ENCODE data around the gene SAT2.
A peak's percentile ranks its signal among the peaks of the same experiment; 100 is the strongest.

The SAT2 gene

DNA sequence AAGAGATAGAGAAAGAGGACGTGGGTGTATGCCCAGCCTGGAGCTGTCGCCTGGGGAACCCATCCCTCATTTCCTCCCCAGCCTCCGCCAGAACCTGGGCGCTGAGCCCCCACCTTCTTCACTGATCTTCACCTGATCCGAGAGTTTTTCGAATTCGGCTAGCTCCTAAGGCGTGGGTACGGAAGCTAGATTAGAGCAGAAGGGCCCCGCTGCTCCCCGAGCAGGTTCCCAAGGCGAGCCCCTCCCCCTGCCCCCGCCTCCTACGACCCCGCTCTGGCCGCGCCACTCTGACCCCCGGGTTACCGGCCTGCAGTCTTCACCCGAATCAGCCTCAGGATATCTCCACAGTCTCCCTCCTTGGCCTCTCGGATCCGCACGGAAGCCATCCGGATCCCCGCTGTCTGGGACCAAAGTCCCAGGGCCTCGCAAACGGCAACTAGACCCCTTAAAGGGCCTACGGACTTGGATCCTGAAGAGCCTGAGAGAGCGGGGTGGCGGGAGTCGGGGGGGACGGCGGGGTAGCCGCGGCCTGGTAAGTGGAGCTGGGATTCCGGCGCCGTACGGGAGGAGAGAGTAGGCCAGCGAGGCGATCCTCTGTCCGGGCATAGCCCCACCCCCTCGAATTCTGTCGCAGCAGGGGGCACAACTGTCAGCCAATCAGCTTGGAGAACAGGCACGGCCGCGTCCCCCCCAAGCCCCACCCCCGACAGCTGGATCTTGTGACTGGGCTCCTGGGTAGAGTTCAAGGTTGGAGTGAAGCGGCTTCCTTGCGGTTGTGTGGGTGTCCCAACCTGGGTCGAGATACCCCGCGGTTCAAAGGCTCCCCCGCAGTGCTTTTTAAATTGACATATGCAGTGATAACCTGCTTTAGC lies at the start of gene SAT2:
TSS of gene SAT2 (minus strand) at position 572 of the 872 bp plus-strand sequence. CDS start at position 386, 186 bp downstream.
- Mint-ChIP-seq H3K4me1 (peaks cover 11% of the 10 kb centered on the region), H3K4me3 (peak within 1 kb of the TSS; percentile 87), H3K27me3 (no peaks in the 10 kb centered on the region), H3K9me3 (no peaks in the 10 kb centered on the region), H3K27ac (peak within 1 kb of the TSS; percentile 82), H3K36me3 (no peaks in the 10 kb centered on the region)
- ATAC-seq, result peak; percentile 98

DNA sequence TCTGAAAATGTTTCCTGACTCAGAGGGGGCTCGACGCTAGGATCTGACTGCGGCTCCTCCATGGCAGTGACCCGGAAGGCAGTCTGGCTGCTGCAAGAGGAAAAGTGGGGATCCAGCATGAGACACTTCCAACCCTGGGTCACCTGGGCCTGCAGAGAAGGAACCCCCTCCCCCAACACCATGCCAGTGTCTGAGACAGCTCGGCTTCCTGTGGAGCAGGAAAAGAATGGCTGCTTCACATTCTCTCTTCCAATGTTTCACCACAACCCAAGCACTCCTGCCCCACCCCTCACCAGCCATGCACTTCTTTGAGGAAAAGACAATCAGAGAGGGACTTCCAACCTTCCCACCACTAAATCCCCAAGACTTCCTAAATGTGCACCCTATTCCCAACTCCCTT lies 48.9 kb upstream of the SAT2 start:
- no peak for ATAC-seq
- Mint-ChIP-seq H3K36me3 (peaks cover 47% of the 10 kb centered on the region), H3K4me3 (no peak overlapping the region), H3K4me1 (peaks cover 13% of the 10 kb centered on the region), H3K9me3 (peaks cover 9% of the 10 kb centered on the region), H3K27me3 (no peaks in the 10 kb centered on the region), H3K27ac (no peak overlapping the region)

DNA sequence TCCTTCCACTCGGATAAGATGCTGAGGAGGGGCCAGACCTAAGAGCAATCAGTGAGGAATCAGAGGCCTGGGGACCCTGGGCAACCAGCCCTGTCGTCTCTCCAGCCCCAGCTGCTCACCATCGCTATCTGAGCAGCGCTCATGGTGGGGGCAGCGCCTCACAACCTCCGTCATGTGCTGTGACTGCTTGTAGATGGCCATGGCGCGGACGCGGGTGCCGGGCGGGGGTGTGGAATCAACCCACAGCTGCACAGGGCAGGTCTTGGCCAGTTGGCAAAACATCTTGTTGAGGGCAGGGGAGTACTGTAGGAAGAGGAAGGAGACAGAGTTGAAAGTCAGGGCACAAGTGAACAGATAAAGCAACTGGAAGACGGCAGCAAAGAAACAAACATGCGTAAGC lies 47.3 kb upstream of the SAT2 start:
- no peak overlapping the region for H3K4me3 Mint-ChIP-seq
- no peaks in the 10 kb centered on the region for H3K27me3 Mint-ChIP-seq
- H3K9me3 Mint-ChIP-seq, result peaks cover 9% of the 10 kb centered on the region
- H3K36me3 Mint-ChIP-seq, result peaks cover 54% of the 10 kb centered on the region
- peaks cover 13% of the 10 kb centered on the region for H3K4me1 Mint-ChIP-seq
- no peak for ATAC-seq
- H3K27ac Mint-ChIP-seq, result no peak overlapping the region

DNA sequence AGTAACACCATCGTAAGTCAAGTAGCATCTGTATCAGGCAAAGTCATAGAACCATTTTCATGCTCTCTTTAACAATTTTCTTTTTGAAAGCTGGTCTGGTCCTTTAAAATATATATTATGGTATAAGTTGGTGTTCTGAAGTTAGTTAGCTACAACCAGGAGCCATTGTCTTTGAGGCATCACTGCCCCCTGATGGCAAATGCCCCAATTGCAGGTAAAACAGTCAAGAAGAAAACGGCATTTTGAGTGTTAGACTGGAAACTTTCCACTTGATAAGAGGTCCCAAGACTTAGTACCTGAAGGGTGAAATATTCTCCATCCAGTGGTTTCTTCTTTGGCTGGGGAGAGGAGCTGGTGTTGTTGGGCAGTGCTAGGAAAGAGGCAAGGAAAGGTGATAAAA lies 45.6 kb upstream of the SAT2 start:
- Mint-ChIP-seq H3K36me3 (peaks cover 65% of the 10 kb centered on the region), H3K9me3 (peaks cover 9% of the 10 kb centered on the region), H3K27ac (no peak overlapping the region), H3K4me3 (no peak overlapping the region), H3K4me1 (peaks cover 8% of the 10 kb centered on the region), H3K27me3 (no peaks in the 10 kb centered on the region)
- no peak for ATAC-seq

DNA sequence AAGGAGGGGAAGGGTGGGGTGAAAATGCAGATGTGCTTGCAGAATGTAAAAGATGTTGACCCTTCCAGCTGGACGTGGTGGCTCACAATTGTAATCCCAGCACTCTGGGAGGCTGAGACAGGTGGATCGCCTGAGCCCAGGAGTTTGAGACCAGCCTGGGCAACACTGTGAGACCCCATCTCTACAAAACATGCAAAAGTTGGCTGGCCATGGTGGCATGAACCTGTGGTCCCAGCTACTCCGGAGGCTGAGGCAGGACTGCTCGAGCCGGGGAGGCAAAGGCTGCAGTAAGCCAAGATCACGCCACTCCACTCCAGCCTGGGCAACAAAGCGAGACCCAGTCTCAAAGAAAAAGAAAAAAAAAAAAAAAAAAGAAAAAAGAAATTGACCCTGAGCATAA lies 40.9 kb upstream of the SAT2 start:
- no peak overlapping the region for H3K27ac Mint-ChIP-seq
- no peak for ATAC-seq
- H3K4me1 Mint-ChIP-seq, result no peaks in the 10 kb centered on the region
- no peaks in the 10 kb centered on the region for H3K27me3 Mint-ChIP-seq
- H3K9me3 Mint-ChIP-seq, result peaks cover 2% of the 10 kb centered on the region
- H3K4me3 Mint-ChIP-seq, result no peak overlapping the region
- H3K36me3 Mint-ChIP-seq, result peaks cover 50% of the 10 kb centered on the region

DNA sequence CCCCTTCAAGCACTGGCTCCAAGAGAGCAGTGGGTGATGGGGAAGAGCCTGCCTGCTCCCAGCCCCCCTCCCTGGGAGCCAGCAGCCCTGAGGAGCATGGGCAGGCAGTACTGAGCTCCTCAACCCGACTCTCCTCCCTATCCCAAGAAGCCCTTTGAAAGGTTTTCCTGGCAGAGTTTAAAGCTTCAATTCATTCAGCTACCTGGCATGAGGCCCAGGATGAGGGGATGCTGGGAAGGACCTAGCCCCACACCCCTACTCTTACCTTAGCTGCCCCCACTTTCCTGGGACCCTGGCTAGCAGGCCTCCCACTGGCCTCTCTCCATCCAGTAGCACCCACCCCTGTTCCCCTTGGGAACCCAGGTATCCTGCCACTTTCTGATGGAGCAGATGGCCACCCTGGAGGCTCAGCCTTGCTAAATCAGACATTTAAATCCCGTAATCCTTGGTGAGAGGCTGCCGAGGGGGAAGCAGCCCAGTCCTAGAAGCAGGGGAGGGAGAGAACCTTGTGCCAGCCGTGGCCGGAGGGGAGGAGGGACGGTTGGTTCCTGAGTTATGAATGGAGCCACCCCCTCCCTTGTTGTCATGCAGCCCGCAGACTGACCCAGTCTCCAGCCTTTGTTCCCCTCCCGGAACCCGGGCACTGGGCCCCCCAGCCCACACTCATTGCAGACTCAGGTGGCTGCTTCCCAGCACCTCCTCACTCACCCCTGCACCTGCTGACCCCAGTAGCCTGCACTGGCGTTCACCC lies 40.2 kb upstream of the SAT2 start:
- ATAC-seq, result no peak
- Mint-ChIP-seq H3K4me1 (no peaks in the 10 kb centered on the region), H3K9me3 (no peaks in the 10 kb centered on the region), H3K4me3 (no peak overlapping the region), H3K27ac (no peak overlapping the region), H3K27me3 (no peaks in the 10 kb centered on the region), H3K36me3 (peaks cover 45% of the 10 kb centered on the region)

DNA sequence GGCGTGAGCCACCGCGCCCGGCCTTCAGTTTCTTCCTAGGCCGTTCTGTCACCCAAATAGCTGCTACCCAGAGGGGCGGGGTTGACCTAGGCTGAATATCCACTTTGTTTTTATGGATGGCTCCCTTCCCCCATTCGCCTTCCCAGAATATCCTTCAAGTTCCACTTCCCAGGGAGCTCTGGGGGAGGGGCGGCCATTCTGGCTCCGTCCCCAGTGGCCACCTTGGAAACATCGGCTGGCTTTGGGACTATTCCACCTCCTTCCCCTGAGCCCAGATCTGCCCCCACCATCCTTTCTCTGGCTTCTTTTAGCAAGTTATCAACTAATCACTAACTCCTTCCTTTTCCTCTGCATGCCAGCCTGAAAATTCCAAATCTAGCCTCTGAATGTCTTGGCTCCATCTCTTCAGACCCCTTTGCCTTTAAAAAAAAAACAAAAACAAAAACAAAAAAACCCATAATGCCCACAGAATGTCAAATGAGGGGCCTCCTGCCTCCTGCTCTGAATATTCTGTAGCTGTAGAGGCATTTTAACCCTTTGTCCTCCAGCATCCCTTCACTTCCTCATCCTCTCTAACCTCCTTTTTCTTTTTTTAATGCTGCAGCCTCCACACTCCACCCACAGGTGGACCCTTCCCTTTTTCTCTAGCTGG lies 29.5 kb upstream of the SAT2 start:
- Mint-ChIP-seq H3K27ac (no peak overlapping the region), H3K36me3 (peaks cover 5% of the 10 kb centered on the region), H3K4me1 (peaks cover 27% of the 10 kb centered on the region)

DNA sequence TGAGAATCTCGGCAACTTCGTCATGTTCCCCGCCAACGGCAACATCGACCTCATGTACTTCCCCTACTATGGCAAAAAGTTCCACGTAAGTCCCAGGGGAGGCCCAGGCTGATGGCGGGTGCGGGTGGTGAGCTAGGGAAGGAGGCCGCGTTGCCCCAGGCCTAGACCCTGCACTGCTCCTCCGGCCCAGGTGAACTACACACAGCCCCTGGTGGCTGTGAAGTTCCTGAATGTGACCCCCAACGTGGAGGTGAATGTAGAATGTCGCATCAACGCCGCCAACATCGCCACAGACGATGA lies 27.9 kb upstream of the SAT2 start:
- H3K27ac Mint-ChIP-seq, result peak overlapping the region; percentile 57
- H3K4me3 Mint-ChIP-seq, result no peak overlapping the region
- ATAC-seq, result peak; percentile 65
- peaks cover 5% of the 10 kb centered on the region for H3K36me3 Mint-ChIP-seq
- peaks cover 20% of the 10 kb centered on the region for H3K27me3 Mint-ChIP-seq
- H3K9me3 Mint-ChIP-seq, result peaks cover 2% of the 10 kb centered on the region
- H3K4me1 Mint-ChIP-seq, result peaks cover 37% of the 10 kb centered on the region

More for the DNA sequence above, 29.5 kb upstream of the SAT2 start:
- peaks cover 4% of the 10 kb centered on the region for H3K27me3 Mint-ChIP-seq
- peaks cover 2% of the 10 kb centered on the region for H3K9me3 Mint-ChIP-seq
- no peak overlapping the region for H3K4me3 Mint-ChIP-seq
- no peak for ATAC-seq

DNA sequence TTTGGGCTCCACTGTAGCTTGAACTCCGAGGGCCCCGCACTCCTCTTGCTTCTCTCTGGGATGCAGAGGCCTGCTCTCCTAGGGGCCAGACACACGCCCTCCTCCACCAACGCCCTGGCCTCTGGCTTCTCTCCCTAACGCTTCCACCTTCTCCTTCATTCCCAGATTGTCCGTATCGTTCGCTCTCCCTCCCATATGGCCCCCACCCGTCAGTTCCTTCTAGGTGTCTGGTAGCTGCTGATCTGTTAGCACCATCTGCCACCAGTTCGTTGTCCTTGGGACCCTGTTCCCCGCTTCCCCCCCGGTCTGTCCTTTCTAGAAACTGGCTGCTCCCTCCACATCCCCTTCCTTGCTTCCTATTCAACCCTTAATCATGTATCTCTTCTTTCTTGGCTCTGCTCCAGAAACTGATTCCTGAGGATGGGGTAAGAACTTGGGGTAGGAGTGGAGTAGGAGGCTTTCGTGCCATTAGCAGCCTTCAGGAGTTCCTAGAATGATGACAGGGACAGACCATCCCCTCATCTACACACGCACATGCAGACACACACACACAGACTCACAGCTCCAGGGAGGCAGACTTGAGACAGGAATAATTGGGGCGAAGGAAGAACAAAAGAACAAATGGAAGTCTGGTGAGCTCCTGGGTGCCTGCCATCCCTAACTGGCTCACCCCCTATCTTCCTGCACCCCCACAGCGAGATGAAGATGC lies 27.4 kb upstream of the SAT2 start:
- H3K4me1 Mint-ChIP-seq, result peaks cover 42% of the 10 kb centered on the region
- peaks cover 2% of the 10 kb centered on the region for H3K9me3 Mint-ChIP-seq
- H3K36me3 Mint-ChIP-seq, result peaks cover 5% of the 10 kb centered on the region
- H3K27me3 Mint-ChIP-seq, result peaks cover 25% of the 10 kb centered on the region
- peak; percentile 28 for ATAC-seq
- H3K27ac Mint-ChIP-seq, result peak overlapping the region; percentile 57
- no peak overlapping the region for H3K4me3 Mint-ChIP-seq

DNA sequence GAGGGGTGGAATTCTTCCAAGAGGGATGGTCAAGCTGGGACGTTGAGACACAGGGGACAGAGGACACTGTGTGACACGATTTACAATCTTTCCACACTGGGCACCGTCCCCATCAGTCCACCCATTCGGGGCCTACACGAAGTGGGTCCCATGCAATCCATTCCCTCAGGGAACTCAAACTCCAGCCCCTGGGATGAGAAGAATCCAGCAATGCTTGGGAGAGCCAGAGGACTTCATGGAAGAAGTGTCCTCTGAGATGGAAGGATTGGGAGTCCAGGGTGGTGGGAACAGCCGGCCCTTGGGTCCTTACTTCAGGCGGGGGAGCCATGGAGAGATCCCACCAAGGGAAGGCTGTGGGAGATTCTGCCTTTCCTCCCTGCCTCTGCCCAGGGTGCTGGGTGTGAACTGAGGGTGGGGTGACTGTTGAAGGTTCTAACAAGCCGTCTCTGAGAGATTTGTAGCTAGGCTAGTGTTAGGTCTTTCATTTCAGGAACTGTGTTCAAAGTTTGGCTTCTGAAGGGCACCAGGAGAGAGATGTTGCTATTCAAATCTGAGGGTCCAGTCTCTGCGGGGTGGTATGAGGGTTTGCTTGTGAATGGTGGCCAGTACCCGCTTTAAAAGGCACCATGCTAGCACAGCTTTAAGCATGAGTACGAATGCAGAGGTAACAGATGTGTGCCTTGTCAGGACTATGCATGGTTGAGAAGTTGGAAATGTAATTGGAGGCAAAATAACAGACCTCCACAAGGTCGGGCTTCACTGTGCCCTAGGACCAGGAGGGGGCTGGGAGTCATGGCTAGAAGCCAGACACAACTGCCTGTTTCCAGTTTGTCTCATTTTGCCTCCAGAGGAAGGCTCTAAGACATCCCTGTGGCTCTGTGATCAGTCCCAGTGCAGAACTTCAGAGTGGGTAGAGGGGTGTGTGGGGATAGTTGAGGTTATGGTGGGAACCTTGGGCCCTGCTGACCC lies 25.1 kb upstream of the SAT2 start:
- Mint-ChIP-seq H3K27me3 (peaks cover 43% of the 10 kb centered on the region), H3K27ac (no peak overlapping the region), H3K4me1 (peaks cover 45% of the 10 kb centered on the region), H3K4me3 (no peak overlapping the region), H3K36me3 (peaks cover 5% of the 10 kb centered on the region), H3K9me3 (peaks cover 2% of the 10 kb centered on the region)
- ATAC-seq, result no peak

DNA sequence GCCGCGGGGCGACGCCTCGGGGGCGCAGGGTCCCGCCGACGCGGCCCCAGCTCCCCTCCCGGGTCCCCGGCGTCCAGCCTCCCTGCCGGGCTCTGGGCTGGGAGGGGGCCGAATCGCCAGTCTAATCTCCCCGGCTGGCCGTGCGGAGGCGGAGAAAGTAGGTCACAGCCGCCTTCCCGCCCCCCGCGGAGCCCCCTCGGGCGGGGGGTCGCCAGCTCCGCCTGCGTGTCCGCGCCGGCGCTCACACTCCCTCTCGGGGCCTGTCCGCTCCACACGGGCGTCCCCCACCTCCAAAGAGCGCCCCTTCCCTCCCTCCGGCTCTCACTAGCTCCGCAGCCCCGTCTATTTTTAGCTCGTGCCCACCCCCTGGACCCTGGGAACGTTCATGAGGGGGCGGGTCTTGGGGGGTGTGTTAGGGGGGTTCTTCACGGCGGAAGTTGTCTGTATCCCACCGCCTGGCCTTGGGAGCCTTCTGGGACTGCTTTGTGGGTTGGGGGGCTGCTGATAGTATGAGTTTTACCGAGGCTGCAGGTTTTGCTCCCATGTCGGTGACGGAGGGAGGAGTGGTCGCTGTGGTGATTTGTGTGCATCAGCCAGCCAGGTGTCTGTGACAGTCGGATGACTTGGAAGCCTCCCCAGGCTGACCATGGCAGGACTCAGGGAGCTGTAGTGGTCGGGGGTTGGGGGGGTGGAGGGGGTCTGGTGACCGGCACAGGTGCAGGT lies 24.2 kb upstream of the SAT2 start:
- H3K27ac Mint-ChIP-seq, result no peak overlapping the region

DNA sequence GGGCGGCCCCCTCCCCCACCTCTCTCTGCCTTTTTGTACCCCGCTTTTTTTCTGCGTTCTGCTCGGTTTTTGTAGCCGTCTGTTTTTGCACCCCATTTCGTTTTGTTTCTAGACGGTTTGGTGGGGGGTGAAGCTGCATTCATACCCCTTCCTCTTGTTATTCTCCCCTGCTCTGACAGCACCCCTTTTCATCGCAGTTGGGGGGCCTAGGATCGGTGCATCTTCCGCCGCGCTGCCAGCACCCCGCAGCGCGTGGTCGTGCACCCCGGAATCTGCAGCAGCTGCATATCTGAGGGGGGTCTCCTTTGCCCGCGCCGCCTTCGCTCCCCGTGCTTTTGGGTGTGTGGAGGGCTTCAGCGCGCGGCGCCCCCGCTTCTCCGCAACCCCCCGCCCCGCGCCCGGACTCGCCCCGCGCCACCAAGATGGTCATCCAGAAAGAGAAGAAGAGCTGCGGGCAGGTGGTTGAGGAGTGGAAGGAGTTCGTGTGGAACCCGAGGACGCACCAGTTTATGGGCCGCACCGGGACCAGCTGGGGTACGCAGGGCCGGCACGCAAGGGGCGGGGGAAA lies 23.6 kb upstream of the SAT2 start:
- H3K27me3 Mint-ChIP-seq, result peaks cover 55% of the 10 kb centered on the region
- H3K36me3 Mint-ChIP-seq, result no peaks in the 10 kb centered on the region
- peak overlapping the region; percentile 7 for H3K27ac Mint-ChIP-seq
- peak overlapping the region; percentile 79 for H3K4me3 Mint-ChIP-seq
- no peaks in the 10 kb centered on the region for H3K9me3 Mint-ChIP-seq
- H3K4me1 Mint-ChIP-seq, result peaks cover 33% of the 10 kb centered on the region
- no peak for ATAC-seq

More for the DNA sequence above, 24.2 kb upstream of the SAT2 start:
- Mint-ChIP-seq H3K27me3 (peaks cover 49% of the 10 kb centered on the region), H3K9me3 (no peaks in the 10 kb centered on the region), H3K4me1 (peaks cover 37% of the 10 kb centered on the region), H3K36me3 (no peaks in the 10 kb centered on the region), H3K4me3 (peak overlapping the region; percentile 38)
- no peak for ATAC-seq

DNA sequence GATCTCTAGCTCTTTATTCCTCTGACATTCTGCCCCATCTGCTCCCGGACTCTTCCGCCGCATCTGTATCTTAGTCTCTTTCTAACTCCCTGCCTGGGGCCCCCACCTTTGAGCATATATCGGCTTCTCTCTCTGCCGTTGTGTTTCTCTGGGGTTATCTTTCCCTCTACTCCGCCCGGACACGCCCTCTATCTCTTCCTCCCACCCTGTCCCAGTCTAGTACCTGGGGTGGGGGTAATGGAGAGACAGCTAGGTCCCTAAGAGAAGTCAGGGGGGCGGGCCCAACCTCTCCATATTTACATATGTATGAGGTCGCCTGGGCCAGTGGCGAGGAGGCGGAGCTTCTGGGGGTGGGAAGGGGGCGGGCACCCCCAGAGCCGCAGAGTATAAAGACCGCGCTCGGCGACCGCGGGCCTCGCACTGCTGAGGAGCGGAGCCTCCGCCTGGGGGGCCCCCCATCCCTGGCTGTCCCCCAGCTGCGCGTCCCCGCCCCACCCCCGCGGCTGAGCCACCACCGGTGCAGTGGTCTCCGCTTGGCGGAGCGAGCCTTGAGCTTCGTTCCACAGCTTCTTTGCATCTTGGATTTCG lies 23.0 kb upstream of the SAT2 start, which contains the start of gene ATP1B2:
TSS of gene ATP1B2 (plus strand) at position 418 of the 588 bp plus-strand sequence. CDS start 593 bp downstream, outside the sequence.
- H3K4me1 Mint-ChIP-seq, result peaks cover 29% of the 10 kb centered on the region
- H3K27me3 Mint-ChIP-seq, result peaks cover 59% of the 10 kb centered on the region
- peak; percentile 80 for ATAC-seq
- no peaks in the 10 kb centered on the region for H3K9me3 Mint-ChIP-seq
- no peaks in the 10 kb centered on the region for H3K36me3 Mint-ChIP-seq
- peak within 1 kb of the TSS; percentile 80 for H3K4me3 Mint-ChIP-seq
- peak within 1 kb of the TSS; percentile 7 for H3K27ac Mint-ChIP-seq
